H1 (cell line): Measurements from ENCODE around the gene PLCB3. TPM values are rescaled to one million over a fixed set of nuclear protein-coding genes. Genes with fewer than 3 reads are reported as not detected.

ENCODE experiments used
- CTCF ChIA-PET: fragments of 300-600 bp; sonication (Branson Sonifier 250); formaldehyde crosslinking; loops from one replicate; lab custom pipeline; 2021; ENCODE audit not compliant: partially characterized antibody; lab: Charles Lee
- POLR2A ChIA-PET: fragments of 300-600 bp; sonication (Branson Sonifier 250); formaldehyde crosslinking; loops from one replicate; lab custom pipeline; 2021; ENCODE audit warnings: inconsistent platforms; ENCODE audit not compliant: partially characterized antibody; lab: Charles Lee
- DNase-seq, 2 experiments: peaks; one replicate each; pipeline versions ENCODE4 v3.0.0 to v3.0.0-alpha.2; 2010 to 2022; ENCODE audit warnings: low spot score in 2 of 2, low read depth in 1 of 2, mixed read lengths in 1 of 2
- FAIRE-seq: peaks from 2 replicates; lab custom pipeline; 2011; peaks lifted over from hg19 to GRCh38; lab: Jason Lieb, UNC
- H2AFZ ChIP-seq: 2 replicates; pipeline ENCODE4 v1.8.1; 2012; ENCODE audit warnings: low read length, inconsistent platforms
- H2AK5ac ChIP-seq: 2 replicates; pipeline ENCODE4 v1.6.1; 2013; ENCODE audit warnings: low read depth, low read length
- H2BK120ac ChIP-seq: replicated peaks from 2 replicates; pipeline ENCODE3; 2013; ENCODE audit warnings: low read depth, low read length, inconsistent platforms
- H2BK12ac ChIP-seq: 2 replicates; pipeline ENCODE4 v1.6.1; 2013; ENCODE audit warnings: low read depth, low read length
- H2BK15ac ChIP-seq: 2 replicates; pipeline ENCODE4 v1.6.1; 2013; ENCODE audit warnings: low read length
- H2BK20ac ChIP-seq: 2 replicates; pipeline ENCODE4 v1.6.1; 2013; ENCODE audit warnings: low read length
- H2BK5ac ChIP-seq: 2 replicates; pipeline ENCODE4 v1.6.1; 2013; ENCODE audit warnings: low read depth, low read length
- H3K14ac ChIP-seq: 2 replicates; pipeline ENCODE4 v1.6.1; 2013; ENCODE audit warnings: inconsistent platforms; ENCODE audit not compliant: insufficient read length
- H3K18ac ChIP-seq: 2 replicates; pipeline ENCODE4 v1.6.1; 2013; ENCODE audit warnings: low read length; ENCODE audit errors: extremely low read depth
- H3K23ac ChIP-seq: 2 replicates; pipeline ENCODE4 v1.6.1; 2013; ENCODE audit warnings: inconsistent platforms; ENCODE audit not compliant: insufficient read length
- H3K23me2 ChIP-seq: 2 replicates; pipeline ENCODE4 v1.6.1; 2013; ENCODE audit warnings: low read depth, low read length
- H3K27ac ChIP-seq: 2 replicates; pipeline ENCODE4 v1.6.1; 2011; ENCODE audit warnings: low read depth, low read length, inconsistent platforms
- H3K27me3 ChIP-seq, 4 experiments: replicated peaks in 1 of 4; 1 replicate in 1 of 4; 2 replicates in 3 of 4; pipeline versions ENCODE4 v1.6.1 to v1.8.1; 2011 to 2013; ENCODE audit warnings: low read length in 3 of 4, mild to moderate bottlenecking in 3 of 4, inconsistent platforms in 2 of 4, mixed read lengths in 2 of 4, moderate library complexity in 1 of 4; ENCODE audit not compliant: control insufficient read depth in 3 of 4, insufficient read depth in 3 of 4; ENCODE audit errors: extremely low read depth in 1 of 4
- H3K36me3 ChIP-seq, 4 experiments: 2 replicates each; pipeline versions ENCODE4 v1.6.1 to v1.8.1; 2011 to 2013; ENCODE audit warnings: mild to moderate bottlenecking in 4 of 4, low read length in 3 of 4, moderate library complexity in 2 of 4, control low read depth in 1 of 4, inconsistent platforms in 1 of 4; ENCODE audit not compliant: insufficient read depth in 4 of 4, control insufficient read depth in 2 of 4
- H3K4ac ChIP-seq: replicated peaks from 2 replicates; pipeline ENCODE3; 2013; ENCODE audit warnings: low read length, low read depth, mixed read lengths, inconsistent platforms; ENCODE audit not compliant: insufficient read length
- H3K4me1 ChIP-seq, 4 experiments: replicated peaks in 1 of 4; 1 replicate in 1 of 4; 2 replicates in 3 of 4; pipeline versions ENCODE4 v1.6.1 to v1.8.1; 2011 to 2013; ENCODE audit warnings: low read length in 3 of 4, inconsistent platforms in 2 of 4, mixed read lengths in 1 of 4; ENCODE audit not compliant: insufficient read depth in 4 of 4, control insufficient read depth in 3 of 4
- H3K4me2 ChIP-seq, 2 experiments: 2 replicates each; pipeline versions ENCODE4 v1.6.1 to v1.8.1; 2011 to 2013; ENCODE audit warnings: low read depth in 2 of 2, low read length in 2 of 2, control low read depth in 1 of 2, inconsistent platforms in 1 of 2, mild to moderate bottlenecking in 1 of 2; ENCODE audit not compliant: insufficient read depth in 1 of 2
- H3K4me3 ChIP-seq, 4 experiments: fragments of 200-600, 300-600 bp in 1 of 4; sonication (generic), shearing (Covaris generic), sonication (Bioruptor Twin) in 1 of 4; 2 replicates each; pipeline versions ENCODE4 v1.5.1 to v1.8.1; 2011 to 2016; ENCODE audit warnings: low read length in 4 of 4, low read depth in 3 of 4, control low read depth in 2 of 4, inconsistent platforms in 2 of 4, mild to moderate bottlenecking in 2 of 4, mixed read lengths in 1 of 4, moderate library complexity in 1 of 4; ENCODE audit not compliant: insufficient read depth in 2 of 4; ENCODE audit errors: extremely low read depth in 1 of 4
- H3K56ac ChIP-seq: replicated peaks from 2 replicates; pipeline ENCODE3; 2013; ENCODE audit warnings: low read depth, mild to moderate bottlenecking, mixed read lengths, low read length, inconsistent platforms; ENCODE audit not compliant: insufficient read length
- H3K79me1 ChIP-seq: 2 replicates; pipeline ENCODE4 v1.6.1; 2013; ENCODE audit warnings: low read depth, low read length, control low read depth
- H3K79me2 ChIP-seq, 2 experiments: 2 replicates each; pipeline versions ENCODE4 v1.6.1 to v1.8.1; 2012 to 2013; ENCODE audit warnings: low read length in 2 of 2, mild to moderate bottlenecking in 2 of 2, inconsistent platforms in 1 of 2; ENCODE audit not compliant: insufficient read depth in 2 of 2, control insufficient read depth in 1 of 2
- H3K9ac ChIP-seq, 4 experiments: replicated peaks in 1 of 4; 1 replicate in 1 of 4; 2 replicates in 3 of 4; pipeline versions ENCODE4 v1.6.1 to v1.8.1; 2011 to 2013; ENCODE audit warnings: low read depth in 3 of 4, low read length in 3 of 4, control low read depth in 2 of 4, mild to moderate bottlenecking in 2 of 4, moderate library complexity in 2 of 4, inconsistent platforms in 1 of 4; ENCODE audit errors: extremely low read depth in 1 of 4
- H3K9me3 ChIP-seq, 2 experiments: 2 replicates each; pipeline versions ENCODE4 v1.6.1 to v1.8.1; 2012 to 2013; ENCODE audit warnings: mild to moderate bottlenecking in 2 of 2, moderate library complexity in 2 of 2, control low read depth in 1 of 2, inconsistent platforms in 1 of 2, low read depth in 1 of 2, low read length in 1 of 2, mixed read lengths in 1 of 2; ENCODE audit not compliant: insufficient read depth in 2 of 2
- H4K20me1 ChIP-seq, 2 experiments: replicated peaks in 1 of 2; 2 replicates each; pipeline versions ENCODE3 to v1.8.1; 2011 to 2013; ENCODE audit warnings: inconsistent platforms in 2 of 2, low read length in 2 of 2, mild to moderate bottlenecking in 1 of 2; ENCODE audit not compliant: insufficient read depth in 2 of 2, control insufficient read depth in 1 of 2
- H4K5ac ChIP-seq: 2 replicates; pipeline ENCODE4 v1.6.1; 2013; ENCODE audit warnings: low read length, low read depth, mixed read lengths, inconsistent platforms; ENCODE audit not compliant: insufficient read length
- H4K8ac ChIP-seq: 2 replicates; pipeline ENCODE4 v1.8.0; 2013; ENCODE audit warnings: mild to moderate bottlenecking, moderate library complexity, low read length, inconsistent platforms; ENCODE audit not compliant: insufficient read depth; ENCODE audit errors: extremely low read depth
- H4K91ac ChIP-seq: replicated peaks from 2 replicates; pipeline ENCODE3; 2013; ENCODE audit warnings: low read length, mixed read lengths, inconsistent platforms; ENCODE audit not compliant: insufficient read length
- BCL11A ChIP-seq, 2 experiments: IDR thresholded peaks; one replicate each; pipeline ENCODE4 v1.6.1; 2011; ENCODE audit warnings: low read depth in 2 of 2, low read length in 2 of 2, mild to moderate bottlenecking in 2 of 2
- HDAC2 ChIP-seq, 2 experiments: fragments of 300-600 bp in 1 of 2; sonication (generic) in 1 of 2; IDR thresholded peaks; 2 replicates each; pipeline ENCODE4 v1.6.1; 2011 to 2012; ENCODE audit warnings: low read depth in 2 of 2, low read length in 2 of 2, mild to moderate bottlenecking in 2 of 2, moderate library complexity in 2 of 2, borderline replicate concordance in 1 of 2, inconsistent platforms in 1 of 2
- JUND ChIP-seq: IDR thresholded peaks from 2 replicates; pipeline ENCODE4 v1.6.1; 2011; ENCODE audit warnings: mild to moderate bottlenecking, improper control_type of control experiment, low read length
- KDM1A ChIP-seq: fragments of 200-600, 300-600 bp; sonication (generic); IDR thresholded peaks from 2 replicates; pipeline ENCODE4 v1.7.1; 2016; ENCODE audit warnings: mild to moderate bottlenecking, low read length, borderline replicate concordance
- POLR2A ChIP-seq, 2 experiments: IDR thresholded peaks; 1 replicate in 1 of 2; 2 replicates in 1 of 2; pipeline ENCODE4 v1.6.1; 2011; ENCODE audit warnings: low read depth in 2 of 2, low read length in 2 of 2, mild to moderate bottlenecking in 2 of 2; ENCODE audit errors: control extremely low read depth in 1 of 2
- RBBP5 ChIP-seq: IDR thresholded peaks from 2 replicates; pipeline ENCODE4 v1.7.1; 2012; ENCODE audit warnings: low read depth, mild to moderate bottlenecking, inconsistent platforms, low read length, moderate library complexity, borderline replicate concordance
- SP4 ChIP-seq: IDR thresholded peaks from 2 replicates; pipeline ENCODE4 v1.6.1; 2012; ENCODE audit warnings: low read length, inconsistent platforms
- TBP ChIP-seq: IDR thresholded peaks from 2 replicates; pipeline ENCODE4 v1.6.1; 2011; ENCODE audit warnings: low read depth, low read length, improper control_type of control experiment
- WGBS, 2 experiments: shearing (Covaris generic) in 1 of 2; methylation state at CpG; one replicate each; pipeline versions ENCODE4 v1.1.6 to v1.1.7; 2013 to 2015; ENCODE audit warnings: low lambda C conversion rate in 2 of 2, mixed read lengths in 2 of 2, inconsistent platforms in 1 of 2, low coverage in 1 of 2, missing lambda C conversion rate in 1 of 2; ENCODE audit not compliant: insufficient replicate concordance in 2 of 2, insufficient coverage in 1 of 2, insufficient read length in 1 of 2; ENCODE audit errors: extremely low coverage in 1 of 2, missing lambda C conversion rate in 1 of 2; 5-methylcytosine and 5-hydroxymethylcytosine counted together
- polyA plus RNA-seq, 7 experiments: library from polyadenylated mRNA; depleted of rRNA in 3 of 7; stranded (reverse) in 5 of 7; unstranded in 2 of 7; fragments of >200 nt in 5 of 7; fragments of 200-250 nt in 2 of 7; gene quantifications; 1 replicate in 5 of 7; 2 replicates in 1 of 7; 4 replicates in 1 of 7; pipeline versions ENCODE4 v1.2.1 to v1.2.3, GENCODE V29; 2011 to 2013; ENCODE audit warnings: missing spikeins in 2 of 7, mixed read lengths in 2 of 7
- total RNA-seq: library from RNA; stranded (reverse); fragmentation: NEBNext Ultra II Directional; extraction: Animal tissue kit (Norgen Biotek cat#: 25700); gene quantifications from 2 replicates; pipeline ENCODE4 v1.2.1, GENCODE V29; 2021
- TF ChIP-seq, protein P1 (sequence below): IDR thresholded peaks from 2 replicates; pipeline ENCODE4 v1.6.1; 2012; ENCODE audit warnings: low read length, inconsistent platforms

The PLCB3 gene
- total and polyA plus RNA-seq, 2 of the 8 experiments (the other 6 are each of a cell fraction or from before 2014, with no cell fraction given): 47.2 to 104 TPM

DNA sequence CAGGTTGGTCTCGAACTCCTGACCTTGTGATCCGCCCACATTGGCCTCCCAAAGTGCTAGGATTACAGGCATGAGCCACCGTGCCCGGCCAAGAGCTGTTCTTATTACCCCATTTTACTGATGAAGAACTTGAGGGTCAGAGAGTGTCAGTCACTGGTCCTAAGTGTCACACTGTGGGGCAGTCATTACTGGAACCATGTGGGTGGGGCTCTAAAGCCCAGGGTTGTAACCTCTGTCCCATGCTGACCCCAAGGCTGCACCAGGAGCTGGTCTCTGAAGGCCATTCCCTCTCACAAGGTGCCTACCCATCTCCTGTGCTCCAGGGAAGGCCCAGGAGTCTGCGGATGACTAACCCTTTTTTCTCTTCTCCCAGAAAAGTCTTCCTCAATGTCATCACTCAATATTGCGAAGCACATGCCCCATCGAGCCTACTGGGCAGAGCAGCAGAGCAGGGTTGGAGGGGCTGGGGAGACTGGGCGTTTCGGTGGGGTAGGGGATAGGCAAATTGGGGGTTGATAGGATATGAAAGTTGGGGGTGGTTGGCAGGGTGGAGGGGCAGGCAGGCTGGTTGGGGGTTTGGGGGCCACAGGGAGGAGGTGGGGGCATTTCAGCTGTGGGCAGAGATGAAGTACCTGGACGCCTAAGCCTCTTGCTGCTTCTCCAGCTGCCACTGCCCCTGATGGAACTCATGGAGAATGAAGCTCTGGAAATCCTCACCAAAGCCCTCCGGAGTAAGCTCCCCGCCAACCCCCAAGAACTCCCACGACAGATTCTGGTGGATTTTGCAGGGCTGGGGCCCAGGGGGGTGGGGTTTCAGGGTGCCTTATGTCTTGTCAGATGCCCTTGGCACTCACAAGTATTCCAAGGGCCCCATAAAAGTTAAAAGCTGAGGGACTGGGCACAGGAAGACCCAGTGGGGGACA, 52.0 kb downstream of the PLCB3 start:
- Histone ChIP-seq H3K56ac (no peak overlapping the region), H3K36me3 (no peaks in the 10 kb centered on the region; a peak in 1 of 8 replicates), H2BK120ac (no peak overlapping the region), H2BK5ac (no peak overlapping the region), H3K79me2 (peaks cover 0 to 17% of the 10 kb centered on the region in 2 experiments; a peak in 2 of 4 replicates), H4K20me1 (peaks cover 2 to 3% of the 10 kb centered on the region in 2 experiments), H2BK15ac (no peak overlapping the region), H3K18ac (no peak overlapping the region; the same call in 1 of the 2 replicates), H3K27ac (no peak overlapping the region), H3K4me3 (0 out of 8 replicates have a peak overlapping the region, but pooled peaks of 2 of the 4 experiments have one; percentile 57 to 59), H4K8ac (no peak overlapping the region), H3K4ac (no peak overlapping the region), H3K23me2 (peaks cover 15% of the 10 kb centered on the region; the same call in 1 of the 2 replicates), H3K79me1 (peaks cover 11% of the 10 kb centered on the region; the same call in 1 of the 2 replicates), H3K4me2 (peak overlapping the region in 1 of 2 experiments; percentile 38; a peak in 2 of 4 replicates), H2AK5ac (no peak overlapping the region), H3K27me3 (peaks cover 20 to 41% (median 29%) of the 10 kb centered on the region in 4 experiments), H3K14ac (no peak overlapping the region), H4K5ac (no peak overlapping the region), H2BK12ac (no peak overlapping the region), H2AFZ (no peak overlapping the region), H4K91ac (no peak overlapping the region), H3K9me3 (no peaks in the 10 kb centered on the region; a peak in 1 of 4 replicates), H2BK20ac (no peak overlapping the region), H3K23ac (no peak overlapping the region), H3K4me1 (peaks cover 3 to 22% (median 19%) of the 10 kb centered on the region in 4 experiments; a peak in 6 of 7 replicates), H3K9ac (no peak overlapping the region)
- DNase-seq: no peak
- FAIRE-seq: no peak
- WGBS, 2 experiments: 89% methylated on average over 13 of the region's 13 CpGs; no CpG with 5 or more reads in 1 of the 2 experiments
- ChIA-PET POLR2A (interaction anchor here (0.9 to 5.6 kb wide), 21 partner anchors 10 to 384 kb away, joined by 3 to 57 read pairs (median 6); partner anchors contain the start of genes BAD, FERMT3, GPR137 and PLCB3), CTCF (interaction anchor here (0.6 to 20.8 kb wide), 25 partner anchors 8 to 683 kb away, joined by 3 to 614 read pairs (median 4); partner anchors contain the start of genes BAD, CCDC88B, FERMT3 and GPR137)
- TF ChIP-seq BCL11A (IDR thresholded peaks at IDR 0.05; ENCODE audit: low read depth in 2 of 2, low read length in 2 of 2) (no peak), KDM1A (no peak), TBP (no peak), RBBP5 (no peak), SP4 (no peak), JUND (no peak), POLR2A (IDR thresholded peaks at IDR 0.05; ENCODE audit: control extremely low read depth in 1 of 2, low read depth in 2 of 2, low read length in 2 of 2) (no peak), HDAC2 (IDR thresholded peaks at IDR 0.05; ENCODE audit: borderline replicate concordance in 1 of 2, low read depth in 2 of 2, low read length in 2 of 2) (no peak)
- TF ChIP-seq, protein P1, sequence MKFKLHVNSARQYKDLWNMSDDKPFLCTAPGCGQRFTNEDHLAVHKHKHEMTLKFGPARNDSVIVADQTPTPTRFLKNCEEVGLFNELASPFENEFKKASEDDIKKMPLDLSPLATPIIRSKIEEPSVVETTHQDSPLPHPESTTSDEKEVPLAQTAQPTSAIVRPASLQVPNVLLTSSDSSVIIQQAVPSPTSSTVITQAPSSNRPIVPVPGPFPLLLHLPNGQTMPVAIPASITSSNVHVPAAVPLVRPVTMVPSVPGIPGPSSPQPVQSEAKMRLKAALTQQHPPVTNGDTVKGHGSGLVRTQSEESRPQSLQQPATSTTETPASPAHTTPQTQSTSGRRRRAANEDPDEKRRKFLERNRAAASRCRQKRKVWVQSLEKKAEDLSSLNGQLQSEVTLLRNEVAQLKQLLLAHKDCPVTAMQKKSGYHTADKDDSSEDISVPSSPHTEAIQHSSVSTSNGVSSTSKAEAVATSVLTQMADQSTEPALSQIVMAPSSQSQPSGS: no peak
